Esophagus (tissue), 2 donors: Measurements from ENCODE around the gene HCRTR2. TPM values are rescaled to one million over a fixed set of nuclear protein-coding genes. Genes with fewer than 3 reads are reported as not detected.
"Not testable (repeated sequence)": the region's sequence is repeated elsewhere in the genome, so short reads cannot be mapped to it uniquely, and the experiment has no call there.

Experiments used
- H3K27ac ChIP-seq, 2 donors: one replicate each; pipeline ENCODE4 v1.5.1; 2013; ENCODE audit warnings: low read depth in 2 of 2, mild to moderate bottlenecking in 2 of 2, inconsistent platforms in 1 of 2, low read length in 1 of 2, moderate library complexity in 1 of 2
- H3K27me3 ChIP-seq, 2 donors: one replicate each; pipeline ENCODE4 v1.6.1; 2013; ENCODE audit warnings: low read length in 2 of 2, control low read depth in 1 of 2, mild to moderate bottlenecking in 1 of 2; ENCODE audit not compliant: insufficient read depth in 2 of 2, control insufficient read depth in 1 of 2
- H3K36me3 ChIP-seq, 2 donors: one replicate each; pipeline ENCODE4 v1.6.1; 2013; ENCODE audit warnings: low read length in 1 of 2; ENCODE audit not compliant: control insufficient read depth in 2 of 2, insufficient read depth in 2 of 2
- H3K4me1 ChIP-seq, 2 donors: one replicate each; pipeline ENCODE4 v1.6.1; 2013; ENCODE audit warnings: low read length in 1 of 2; ENCODE audit not compliant: control insufficient read depth in 2 of 2, insufficient read depth in 2 of 2
- H3K4me3 ChIP-seq, 2 donors: one replicate each; pipeline ENCODE4 v1.5.1; 2013; ENCODE audit warnings: low read length in 2 of 2, mild to moderate bottlenecking in 2 of 2, low read depth in 1 of 2, moderate library complexity in 1 of 2
- H3K9me3 ChIP-seq, 2 donors: one replicate each; pipeline ENCODE4 v1.6.1; 2013; ENCODE audit warnings: mild to moderate bottlenecking in 2 of 2, low read depth in 1 of 2, low read length in 1 of 2, moderate library complexity in 1 of 2; ENCODE audit not compliant: control insufficient read depth in 2 of 2, insufficient read depth in 1 of 2
- WGBS, 2 donors: extraction: QIAGEN DNeasy Blood & Tissue Kit; methylation state at CpG; one replicate each; pipeline ENCODE4 v1.1.7; 2013; 5-methylcytosine and 5-hydroxymethylcytosine counted together
- polyA plus RNA-seq, 2 donors: library from polyadenylated mRNA; stranded (reverse); fragments of 200-250 nt; gene quantifications; one replicate each; pipeline ENCODE4 v1.2.3, GENCODE V29; 2013
- donor health status: healthy with polysubstance abuse.
- donor health status: Bipolar disorder and iron deficiency.

The HCRTR2 gene
- not detected for polyA plus RNA-seq

DNA sequence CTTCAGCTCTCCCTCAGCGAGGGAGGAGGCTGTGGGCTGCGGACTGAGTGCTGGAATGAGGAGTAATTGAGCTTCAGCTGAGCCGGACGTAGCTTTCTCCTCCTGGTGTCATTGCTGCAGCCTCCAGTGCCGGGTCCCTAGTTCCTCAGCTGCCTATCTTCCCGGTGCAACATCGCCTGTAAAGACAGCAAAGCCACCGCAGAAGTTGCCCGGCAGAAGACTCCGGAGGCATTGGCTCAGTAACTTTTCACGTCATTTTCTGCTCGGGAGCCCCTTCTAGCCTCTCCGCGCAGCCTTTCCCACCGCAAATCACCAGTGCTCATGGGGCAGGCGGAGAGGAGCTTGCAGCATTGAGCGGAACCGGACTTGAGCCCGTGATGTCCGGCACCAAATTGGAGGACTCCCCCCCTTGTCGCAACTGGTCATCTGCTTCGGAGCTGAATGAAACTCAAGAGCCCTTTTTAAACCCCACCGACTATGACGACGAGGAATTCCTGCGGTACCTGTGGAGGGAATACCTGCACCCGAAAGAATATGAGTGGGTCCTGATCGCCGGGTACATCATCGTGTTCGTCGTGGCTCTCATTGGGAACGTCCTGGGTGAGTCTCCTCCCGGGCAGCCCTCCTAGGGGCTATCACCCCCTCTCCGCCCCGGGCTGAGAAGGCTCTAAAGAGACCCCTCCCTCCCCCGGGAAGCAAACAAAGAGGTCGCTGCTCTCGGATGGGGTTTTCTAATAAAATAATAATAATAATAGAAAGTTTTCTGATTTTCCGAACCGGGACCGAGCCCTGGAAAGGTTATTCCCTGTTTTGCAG lies at the start of gene HCRTR2:
TSS of gene HCRTR2 (plus strand) at position 305 of the 816 bp plus-strand sequence. CDS start at position 378, 73 bp downstream.
- H3K9me3 ChIP-seq, result peaks cover 0 to 4% of the 10 kb centered on the region in 2 donors
- peak within 1 kb of the TSS in 1 of 2 donors; percentile 16 for H3K4me3 ChIP-seq
- H3K36me3 ChIP-seq, result no peaks in the 10 kb centered on the region
- no peak within 1 kb of the TSS for H3K27ac ChIP-seq
- peaks cover 0 to 3% of the 10 kb centered on the region in 2 donors for H3K4me1 ChIP-seq
- no peaks in the 10 kb centered on the region for H3K27me3 ChIP-seq
- WGBS, 2 donors, result 2 to 3% methylated on average over 42 of the region's 42 CpGs

- no peaks in the 10 kb centered on the region for H3K4me1 ChIP-seq
- H3K4me3 ChIP-seq, result no peak overlapping the region
- no peaks in the 10 kb centered on the region for H3K36me3 ChIP-seq
- H3K27me3 ChIP-seq, result no peaks in the 10 kb centered on the region
- no peaks in the 10 kb centered on the region for H3K9me3 ChIP-seq
- H3K27ac ChIP-seq, result no peak overlapping the region
Measured at GRCh38 chr6:55130806-55131324, 43.5 kb upstream of the HCRTR2 start.

GRCh38 chr6:55131616-55132015 lies 42.7 kb upstream of the HCRTR2 start:
- Histone ChIP-seq H3K36me3 (no peaks in the 10 kb centered on the region), H3K27ac (no peak overlapping the region), H3K27me3 (no peaks in the 10 kb centered on the region), H3K9me3 (no peaks in the 10 kb centered on the region), H3K4me1 (no peaks in the 10 kb centered on the region), H3K4me3 (no peak overlapping the region)
- WGBS, 2 donors, result 68 to 84% methylated on average over 1 of the region's 1 CpG

GRCh38 chr6:55136916-55137315 lies 37.4 kb upstream of the HCRTR2 start:
- Histone ChIP-seq H3K4me3 (no peak overlapping the region), H3K4me1 (no peaks in the 10 kb centered on the region), H3K9me3 (no peaks in the 10 kb centered on the region), H3K27me3 (no peaks in the 10 kb centered on the region), H3K36me3 (no peaks in the 10 kb centered on the region), H3K27ac (no peak overlapping the region)

DNA sequence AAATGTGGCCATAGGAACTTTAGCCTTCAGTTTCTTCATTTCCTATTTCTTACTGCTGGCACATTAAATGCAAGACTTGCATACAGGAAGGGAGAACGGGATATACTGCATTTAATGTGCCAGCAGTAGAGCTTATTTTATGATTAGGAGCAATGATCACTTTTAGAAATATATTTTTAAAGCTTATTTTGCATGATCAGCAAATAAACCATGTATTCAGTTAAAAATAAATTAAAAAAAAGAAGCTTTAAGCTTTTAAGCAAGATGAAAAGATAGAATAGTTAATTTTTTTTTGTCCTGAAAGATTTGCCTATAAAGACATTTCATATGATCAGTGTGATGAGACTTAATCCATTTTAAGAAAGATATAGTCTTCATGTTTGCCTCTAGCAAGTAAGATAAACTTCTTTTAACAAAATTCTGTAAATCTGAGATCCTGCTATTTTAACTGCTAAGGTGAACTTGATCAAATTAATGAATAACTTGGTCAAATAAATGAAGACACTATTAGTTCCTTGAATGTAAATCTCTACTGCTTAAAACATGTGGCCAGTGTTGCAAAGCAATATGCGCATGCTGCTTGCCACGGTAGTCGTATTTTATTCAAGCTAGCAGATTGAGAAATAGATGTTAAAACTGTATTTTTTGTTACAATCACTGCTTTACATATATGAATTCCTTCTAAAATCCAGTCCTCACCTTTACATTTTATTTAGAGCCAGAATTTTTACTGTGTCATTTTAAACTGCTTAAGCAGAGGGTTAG lies 36.2 kb upstream of the HCRTR2 start:
- Histone ChIP-seq H3K36me3 (no peaks in the 10 kb centered on the region), H3K27ac (no peak overlapping the region), H3K4me3 (no peak overlapping the region), H3K27me3 (no peaks in the 10 kb centered on the region), H3K4me1 (no peaks in the 10 kb centered on the region), H3K9me3 (no peaks in the 10 kb centered on the region)
- WGBS, 2 donors, result 79 to 81% methylated on average over 4 of the region's 4 CpGs

DNA sequence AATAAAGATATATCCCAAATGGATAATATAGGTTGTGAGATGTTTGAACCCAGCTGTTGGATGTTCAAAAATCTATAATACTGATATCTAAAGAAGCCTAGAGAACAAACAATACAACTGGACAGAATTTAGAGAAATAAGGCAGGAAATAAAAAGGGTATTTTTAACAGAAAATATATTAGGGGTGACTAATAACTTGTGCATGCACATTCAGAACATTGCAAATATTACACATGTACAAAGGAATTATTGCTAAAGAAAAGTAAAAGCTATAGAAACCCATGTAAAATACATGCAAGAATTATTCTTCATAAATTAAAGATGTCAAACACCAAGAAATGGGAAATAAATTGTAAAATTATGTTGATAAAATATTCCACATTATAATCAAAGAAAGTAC lies 32.7 kb upstream of the HCRTR2 start:
- Histone ChIP-seq H3K9me3 (no peaks in the 10 kb centered on the region), H3K27me3 (no peaks in the 10 kb centered on the region), H3K27ac (no peak overlapping the region), H3K4me1 (no peaks in the 10 kb centered on the region), H3K4me3 (no peak overlapping the region), H3K36me3 (no peaks in the 10 kb centered on the region)

- no peak overlapping the region for H3K27ac ChIP-seq
- WGBS, 2 donors, result 45 to 67% methylated on average over 2 of the region's 2 CpGs
- no peak overlapping the region for H3K4me3 ChIP-seq
- H3K27me3 ChIP-seq, result no peaks in the 10 kb centered on the region
- H3K36me3 ChIP-seq, result no peaks in the 10 kb centered on the region
- H3K9me3 ChIP-seq, result no peaks in the 10 kb centered on the region
- no peaks in the 10 kb centered on the region for H3K4me1 ChIP-seq
Measured at GRCh38 chr6:55142610-55143009, 31.7 kb upstream of the HCRTR2 start.

GRCh38 chr6:55153284-55153683 lies 21.0 kb upstream of the HCRTR2 start:
- Histone ChIP-seq H3K27ac (no peak overlapping the region), H3K36me3 (no peaks in the 10 kb centered on the region), H3K9me3 (no peaks in the 10 kb centered on the region), H3K4me1 (no peaks in the 10 kb centered on the region), H3K27me3 (no peaks in the 10 kb centered on the region), H3K4me3 (no peak overlapping the region)
- 66 to 73% methylated on average over 1 of the region's 1 CpG for WGBS, 2 donors

- 88% methylated on average over 9 of the region's 9 CpGs for WGBS, 2 donors
- H3K9me3 ChIP-seq, H3K4me3 ChIP-seq, H3K4me1 ChIP-seq, H3K27ac ChIP-seq, H3K36me3 ChIP-seq, H3K27me3 ChIP-seq: not testable (repeated sequence)
Measured at GRCh38 chr6:55158784-55159183, 15.5 kb upstream of the HCRTR2 start.
